Measurements from ENCODE around the gene FLNB.
"Not testable (repeated sequence)": the region's sequence is repeated elsewhere in the genome, so short reads cannot be mapped to it uniquely, and the experiment has no call there.

The FLNB gene

DNA sequence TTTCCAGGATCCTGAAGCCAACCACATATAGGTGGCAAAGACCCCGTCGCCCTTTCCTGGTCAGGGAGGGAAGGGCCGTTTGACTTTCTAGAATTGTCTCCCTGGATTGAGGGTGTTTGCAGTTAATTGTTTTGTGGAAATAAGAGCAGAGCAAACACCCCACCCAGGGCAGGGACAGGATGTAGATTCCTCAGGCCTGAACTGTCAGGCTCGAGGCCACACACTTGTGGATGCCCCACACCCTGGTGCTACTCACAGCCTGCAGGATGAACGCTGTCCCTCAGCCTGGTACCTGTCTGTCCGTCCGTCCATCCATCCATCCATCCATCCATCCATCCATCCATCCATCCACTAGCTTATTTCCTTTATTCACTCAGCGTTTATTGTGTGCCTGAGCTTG is 29.9 kb upstream of the FLNB start:
- DNase-seq (ENCODE audit: low spot score): no peak

- DNase-seq (ENCODE audit: low spot score): no peak
These were observed 27.8 kb upstream of the FLNB start for GRCh38 chr3:57980416-57980815.

DNA sequence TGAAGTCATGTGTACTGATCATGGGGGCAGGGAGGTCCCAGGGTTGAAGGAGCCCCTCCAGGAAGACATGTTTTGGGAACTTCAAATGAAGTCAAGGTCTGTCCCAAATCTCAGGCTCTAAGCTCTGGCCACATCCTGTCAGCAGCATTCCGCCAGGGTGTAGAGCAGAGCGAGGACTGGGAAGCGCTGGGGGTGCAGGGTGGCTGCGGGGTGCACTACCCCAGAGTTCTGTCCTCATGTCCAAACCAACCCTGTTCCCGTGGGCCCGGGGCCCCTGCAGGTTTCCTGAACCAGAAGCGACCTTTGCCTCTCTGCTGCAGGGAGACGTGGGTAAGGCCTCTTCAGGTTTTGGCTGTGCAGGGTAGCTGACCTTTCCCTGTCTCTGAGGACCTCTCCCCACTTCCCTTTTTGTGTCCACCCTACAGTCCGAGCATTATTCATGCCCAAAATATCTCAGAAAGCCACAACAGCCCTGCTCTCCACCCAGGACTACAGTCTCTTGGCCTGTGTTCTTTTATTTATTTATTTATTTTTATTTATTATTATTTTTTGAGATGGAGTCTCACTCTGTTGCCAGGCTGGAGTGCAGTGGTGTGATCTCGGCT is 26.6 kb upstream of the FLNB start:
- DNase-seq (ENCODE audit: low spot score): no peak

GRCh38 chr3:57982561-57983243 is 25.5 kb upstream of the FLNB start:
- DNase-seq (ENCODE audit: low spot score): no peak

GRCh38 chr3:57983734-57984518 is 24.3 kb upstream of the FLNB start:
- DNase-seq (ENCODE audit: low spot score): no peak

- peak; percentile 48 for DNase-seq (ENCODE audit: low spot score)
These were observed 22.8 kb upstream of the FLNB start for GRCh38 chr3:57985176-57985983.

GRCh38 chr3:57985984-57986246 is 22.3 kb upstream of the FLNB start:
- no peak for DNase-seq (ENCODE audit: low spot score)

GRCh38 chr3:57986261-57986660 is 22.0 kb upstream of the FLNB start:
- DNase-seq (ENCODE audit: low spot score): no peak

GRCh38 chr3:57989198-57989597 is 19.0 kb upstream of the FLNB start:
- DNase-seq (ENCODE audit: low spot score): not testable (repeated sequence)

DNA sequence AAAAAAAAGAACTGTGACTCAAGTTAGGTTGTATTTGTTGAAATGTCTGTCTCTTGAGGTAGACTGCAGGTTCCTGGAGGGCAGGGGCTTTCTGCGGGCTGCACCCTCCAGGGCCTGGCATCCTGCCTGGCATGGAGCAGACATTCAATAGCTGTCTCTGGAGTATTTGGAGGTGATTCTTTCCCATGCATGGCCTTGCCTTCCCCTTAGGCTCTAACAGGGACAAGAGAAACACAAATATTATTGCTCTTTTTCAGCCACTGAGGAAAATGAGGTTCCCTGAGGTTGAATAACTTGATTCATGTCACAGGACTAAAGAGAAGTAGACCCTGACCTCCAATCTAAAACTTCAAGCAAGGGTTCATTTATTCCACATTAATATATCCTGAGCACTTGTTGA is 18.6 kb upstream of the FLNB start:
- DNase-seq (ENCODE audit: low spot score): no peak

DNA sequence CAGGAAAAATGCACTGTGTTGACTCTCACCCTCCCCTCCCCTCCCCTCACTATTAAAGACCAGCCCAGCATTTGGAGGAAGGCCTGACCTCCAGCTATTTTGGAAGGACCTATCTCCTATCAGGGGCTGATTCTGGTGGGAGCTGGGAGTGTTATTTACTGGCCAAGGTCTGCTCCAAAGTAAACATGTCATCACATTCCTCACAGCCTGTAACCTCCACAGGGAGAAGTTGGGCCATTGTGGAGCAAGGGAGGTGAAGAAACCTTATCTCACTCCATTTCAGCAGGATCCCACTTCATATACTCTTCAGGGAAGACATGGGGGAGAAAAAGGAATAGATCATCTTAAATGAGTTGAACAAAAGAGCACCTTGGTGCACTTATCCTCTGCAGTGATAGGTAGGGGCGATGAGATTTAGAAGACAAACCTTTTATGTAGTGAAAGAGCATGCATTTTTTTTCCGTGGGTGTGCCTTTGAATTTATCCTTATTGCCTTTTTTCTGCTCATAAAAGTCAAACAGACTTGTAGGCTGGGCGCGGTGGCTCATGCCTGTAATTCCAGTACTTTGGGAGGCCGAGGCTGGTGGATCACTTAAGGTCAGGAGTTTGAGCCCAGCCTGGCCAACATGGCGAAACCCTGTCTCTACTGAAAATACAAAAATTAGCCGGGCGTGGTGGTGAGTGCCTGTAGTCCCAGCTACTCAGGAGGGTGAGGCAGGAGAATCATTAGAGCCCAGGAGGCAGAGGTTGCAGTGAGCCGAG is 15.6 kb upstream of the FLNB start:
- no peak for DNase-seq (ENCODE audit: low spot score)

DNA sequence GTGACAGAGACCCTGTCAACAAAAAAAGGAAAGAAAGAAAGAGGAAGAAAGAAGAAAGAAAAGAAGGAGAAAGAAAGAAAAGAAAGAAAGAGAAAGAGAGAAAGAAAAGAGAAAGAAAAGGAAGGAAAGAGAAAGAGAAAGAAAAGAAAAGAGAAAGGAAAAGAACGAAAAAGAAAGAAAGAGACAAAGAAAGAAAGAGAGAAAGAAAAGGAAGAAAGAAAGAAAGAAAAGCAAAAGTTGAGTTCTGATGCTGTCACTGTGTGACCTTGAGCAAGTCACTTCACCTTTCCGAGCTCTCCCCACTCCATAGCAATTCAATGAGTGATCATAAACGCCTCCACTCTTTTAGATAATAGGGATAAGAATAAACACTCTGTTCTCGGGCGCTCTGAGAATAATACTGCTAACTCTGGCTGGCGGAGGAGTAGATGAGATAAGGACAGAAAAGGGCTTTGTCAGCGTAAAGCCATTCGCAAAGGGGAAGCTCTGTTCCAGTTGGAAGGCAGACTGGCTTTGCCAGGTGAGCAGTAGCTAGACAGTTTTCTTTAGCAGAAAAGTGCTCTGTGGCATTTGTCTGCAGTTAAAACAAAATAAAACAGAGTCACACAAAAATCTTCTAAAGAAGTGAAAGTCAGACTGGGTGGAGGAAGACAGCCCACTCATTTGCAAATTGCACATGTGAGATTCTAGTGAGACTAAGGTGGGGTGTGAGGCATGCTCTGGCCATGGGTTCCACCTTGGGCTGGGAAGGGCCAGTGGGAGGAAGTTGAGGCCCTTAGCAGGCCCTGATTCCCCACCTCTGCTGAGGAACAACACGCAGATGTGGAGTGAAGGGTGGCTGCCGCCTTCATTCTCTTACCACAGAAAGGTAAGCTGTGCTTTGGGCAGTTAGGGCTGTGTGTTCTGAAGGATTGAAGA is 9.6 kb upstream of the FLNB start:
- DNase-seq (ENCODE audit: low spot score): no peak

- no peak for DNase-seq (ENCODE audit: low spot score)
These were observed 8.7 kb upstream of the FLNB start for GRCh38 chr3:57999417-58000115.

DNA sequence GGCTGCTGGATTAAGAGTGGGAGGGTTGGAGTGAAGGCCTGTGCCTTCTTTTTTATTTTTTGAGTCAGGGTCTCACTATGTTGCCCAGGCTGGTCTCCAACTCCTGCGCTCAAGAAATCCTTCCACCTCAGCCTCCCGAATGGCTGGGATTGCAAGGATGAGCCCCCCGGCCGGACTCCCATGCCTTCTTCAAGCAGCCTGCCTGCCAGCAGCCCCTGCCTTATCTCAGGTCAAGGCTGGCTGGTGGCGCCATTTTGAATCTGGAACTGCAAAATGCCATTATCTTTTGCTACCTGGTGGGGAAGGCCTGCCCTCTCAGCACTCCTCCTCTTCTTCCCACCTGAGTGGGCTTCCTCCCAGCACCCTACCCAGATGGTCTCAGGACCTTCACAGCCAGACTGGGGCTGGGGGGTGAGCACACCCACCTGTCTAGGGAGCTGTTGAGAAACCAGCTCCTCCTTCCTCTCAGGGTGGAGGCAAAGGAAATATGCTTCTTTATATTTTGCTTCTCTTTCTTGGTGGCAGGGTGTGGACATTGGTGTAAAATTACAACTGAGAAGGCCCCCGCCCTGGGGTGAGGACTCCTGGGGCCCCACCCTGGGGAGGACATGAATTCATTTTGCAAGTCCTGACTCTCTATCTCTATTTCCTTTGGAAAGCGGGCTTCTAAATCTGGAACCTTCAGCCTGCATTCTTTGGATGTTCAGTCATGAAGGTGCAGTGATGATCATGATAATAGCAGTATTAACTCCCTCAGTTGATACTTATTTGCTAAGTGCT is 7.7 kb upstream of the FLNB start:
- no peak for DNase-seq (ENCODE audit: low spot score)

DNA sequence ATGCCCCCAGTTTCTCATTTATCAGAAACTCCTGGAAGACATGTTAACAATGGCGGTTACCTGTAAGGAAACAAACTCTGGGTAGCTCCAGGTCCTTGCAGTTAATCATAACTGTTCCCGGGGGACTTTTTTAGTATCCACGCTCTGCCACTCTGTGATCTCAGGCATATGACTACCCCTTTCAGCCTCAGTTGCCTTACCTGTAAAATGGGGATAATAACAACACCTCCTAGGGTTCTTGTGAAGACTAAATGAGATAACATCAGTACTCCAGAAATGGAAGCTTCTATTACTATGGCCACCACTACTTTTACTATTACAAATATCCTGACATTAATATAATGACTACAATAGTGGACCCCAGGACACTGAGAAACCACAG is 7.1 kb upstream of the FLNB start:
- DNase-seq (ENCODE audit: low spot score): no peak

DNA sequence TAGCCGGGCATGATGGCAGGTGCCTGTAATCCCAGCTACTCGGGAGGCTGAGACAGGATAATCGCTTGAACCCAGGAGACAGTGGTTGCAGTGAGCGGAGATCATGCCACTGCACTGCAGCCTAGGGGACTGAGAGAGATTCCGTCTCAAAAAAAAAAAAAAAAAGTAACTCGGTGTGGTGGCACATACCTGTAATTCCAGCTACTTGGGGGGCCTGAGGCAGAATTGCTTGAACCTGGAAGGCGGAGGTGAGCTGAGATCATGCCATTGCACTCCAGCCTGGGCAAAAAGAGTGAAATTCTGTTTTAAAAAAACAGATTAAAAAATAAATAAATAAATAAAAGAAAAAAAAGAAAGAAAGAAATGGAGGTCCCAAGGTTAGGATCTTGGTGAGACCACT is 6.2 kb upstream of the FLNB start:
- DNase-seq (ENCODE audit: low spot score): no peak

DNA sequence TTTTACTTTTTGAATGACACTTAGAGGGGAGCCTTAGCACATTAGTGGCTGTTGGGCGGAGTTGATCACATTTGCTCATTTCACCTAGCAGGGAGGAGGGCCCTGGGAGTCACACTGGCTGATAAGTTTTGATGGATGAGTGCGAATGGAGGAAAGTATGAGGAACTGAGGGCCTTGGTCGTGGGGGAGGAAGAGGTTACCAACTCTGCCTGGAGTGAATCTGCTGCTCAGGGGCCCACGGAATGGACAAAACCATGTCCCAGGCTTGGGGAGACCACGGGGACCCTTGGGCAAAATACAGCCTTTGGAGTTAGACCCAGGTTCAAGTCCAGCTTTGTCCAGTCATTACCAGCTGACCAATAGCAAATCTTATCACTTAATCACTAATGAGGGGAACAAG is 5.1 kb upstream of the FLNB start:
- no peak for DNase-seq (ENCODE audit: low spot score)

- no peak for DNase-seq (ENCODE audit: low spot score)
These were observed 3.2 kb upstream of the FLNB start for GRCh38 chr3:58004973-58005372.

- no peak for DNase-seq (ENCODE audit: low spot score)
These were observed 2.6 kb upstream of the FLNB start for GRCh38 chr3:58005669-58006068.

Data from SK-N-DZ (cell line).